Keratinocyte (primary cell): ENCODE measurements around the gene MAGI2. TPM values are rescaled to one million over a fixed set of nuclear protein-coding genes. Genes with fewer than 3 reads are reported as not detected.

ENCODE experiments used
- DNase-seq: peaks from one replicate; pipeline ENCODE4 v3.0.0-alpha.2; 2011; ENCODE audit warnings: low read depth, missing footprints, low spot score
- FAIRE-seq: peaks from 2 replicates; lab custom pipeline; 2011; peaks lifted over from hg19 to GRCh38; lab: Jason Lieb, UNC
- H2AFZ ChIP-seq: 2 replicates; pipeline ENCODE4 v1.6.0; 2012; ENCODE audit warnings: low read length, control low read depth, inconsistent platforms; ENCODE audit not compliant: control insufficient read depth
- H3K27ac ChIP-seq: 2 replicates; pipeline ENCODE4 v1.5.1; 2011; ENCODE audit warnings: low read length; ENCODE audit not compliant: control insufficient read depth, insufficient read depth
- H3K27me3 ChIP-seq: 3 replicates; pipeline ENCODE4 v1.6.0; 2011; ENCODE audit warnings: low read length; ENCODE audit not compliant: control insufficient read depth, insufficient read depth; ENCODE audit errors: extremely low read depth
- H3K36me3 ChIP-seq, 2 experiments: 2 replicates in 1 of 2; 3 replicates in 1 of 2; pipeline ENCODE4 v1.5.1; 2011; ENCODE audit warnings: low read length in 2 of 2, mild to moderate bottlenecking in 1 of 2; ENCODE audit not compliant: control insufficient read depth in 2 of 2, insufficient read depth in 2 of 2; ENCODE audit errors: extremely low read depth in 1 of 2
- H3K4me1 ChIP-seq: 3 replicates; pipeline ENCODE4 v1.5.1; 2011; ENCODE audit warnings: low read length; ENCODE audit not compliant: control insufficient read depth, insufficient read depth; ENCODE audit errors: extremely low read depth
- H3K4me2 ChIP-seq: 3 replicates; pipeline ENCODE4 v1.6.0; 2011; ENCODE audit warnings: low read depth, low read length; ENCODE audit not compliant: control insufficient read depth, insufficient read depth; ENCODE audit errors: extremely low read depth
- H3K4me3 ChIP-seq, 3 experiments: fragments of 200-600 bp in 1 of 3; sonication (generic) in 1 of 3; 2 replicates in 2 of 3; 3 replicates in 1 of 3; pipeline ENCODE4 v1.5.1; 2011 to 2016; ENCODE audit warnings: low read length in 3 of 3, mild to moderate bottlenecking in 3 of 3, control low read depth in 2 of 3, inconsistent platforms in 1 of 3, low read depth in 1 of 3, mixed read lengths in 1 of 3, mixed run types in 1 of 3, moderate library complexity in 1 of 3; ENCODE audit not compliant: control insufficient read depth in 2 of 3, insufficient read depth in 2 of 3; ENCODE audit errors: extremely low read depth in 1 of 3
- H3K79me2 ChIP-seq: 2 replicates; pipeline ENCODE4 v1.6.0; 2012; ENCODE audit warnings: low read length; ENCODE audit not compliant: control insufficient read depth, insufficient read depth
- H3K9ac ChIP-seq: 3 replicates; pipeline ENCODE4 v1.6.0; 2011; ENCODE audit warnings: low read length; ENCODE audit not compliant: control insufficient read depth, insufficient read depth; ENCODE audit errors: extremely low read depth
- H3K9me1 ChIP-seq: 3 replicates; pipeline ENCODE4 v1.6.0; 2011; ENCODE audit warnings: low read length; ENCODE audit not compliant: control insufficient read depth, insufficient read depth; ENCODE audit errors: extremely low read depth
- H3K9me3 ChIP-seq: 2 replicates; pipeline ENCODE4 v1.5.1; 2012; ENCODE audit warnings: low read depth, low read length; ENCODE audit not compliant: control insufficient read depth
- H4K20me1 ChIP-seq: 3 replicates; pipeline ENCODE4 v1.6.0; 2011; ENCODE audit warnings: low read length; ENCODE audit not compliant: control insufficient read depth, insufficient read depth; ENCODE audit errors: extremely low read depth
- EZH2 ChIP-seq: IDR thresholded peaks from one replicate; pipeline ENCODE4 v1.6.1; 2012; ENCODE audit warnings: inconsistent platforms, mild to moderate bottlenecking, low read length, moderate library complexity
- dilution Hi-C: fragments of 300-500 bp; cut with MboI; formaldehyde crosslinking; loops from one replicate; pipeline ENCODE4 v1.7.0; 2020; ENCODE audit warnings: low sequenced_read_pairs; ENCODE audit not compliant: extremely low pct_ligation_motif_present
- polyA plus RNA-seq, 5 experiments: library from polyadenylated mRNA; depleted of rRNA in 3 of 5; stranded (reverse) in 3 of 5; stranded (forward) in 1 of 5; unstranded in 1 of 5; fragments of >200 nt; gene quantifications; 1 replicate in 1 of 5; 2 replicates in 3 of 5; 3 replicates in 1 of 5; pipeline versions ENCODE4 v1.2.1 to v1.2.3, GENCODE V29; 2011 to 2012; ENCODE audit warnings: missing spikeins in 2 of 5, low read depth in 1 of 5, low replicate concordance in 1 of 5
- TF ChIP-seq, protein P1 (sequence below), 3 experiments: IDR thresholded peaks in 1 of 3; conservative IDR thresholded peaks in 1 of 3; optimal IDR thresholded peaks in 1 of 3; 2 replicates in 2 of 3; 3 replicates in 1 of 3; pipeline versions ENCODE3 to v1.5.1; 2011; ENCODE audit warnings: low read length in 3 of 3, mild to moderate bottlenecking in 3 of 3, moderate library complexity in 2 of 3, control low read depth in 1 of 3, inconsistent platforms in 1 of 3; ENCODE audit not compliant: insufficient read depth in 2 of 3; ENCODE audit errors: extremely low read depth in 1 of 3

The MAGI2 gene
- polyA plus RNA-seq, 1 donor (not counting 4 experiments of a cell fraction or from before 2014, with no cell fraction given): 0.07 TPM

GRCh38 chr7:78662939-78663338 is 790.5 kb downstream of the MAGI2 start:
- H4K20me1 ChIP-seq: no peaks in the 10 kb centered on the region
- H3K4me3 ChIP-seq: no peak overlapping the region
- no peak for FAIRE-seq
- H3K79me2 ChIP-seq: no peaks in the 10 kb centered on the region
- H2AFZ ChIP-seq: no peak overlapping the region
- H3K4me2 ChIP-seq: no peak overlapping the region
- dilution Hi-C loops: no loop called here
- no peak overlapping the region for H3K27ac ChIP-seq
- H3K27me3 ChIP-seq: no peaks in the 10 kb centered on the region
- H3K9me1 ChIP-seq: no peaks in the 10 kb centered on the region
- no peak overlapping the region for H3K9ac ChIP-seq
- no peaks in the 10 kb centered on the region for H3K36me3 ChIP-seq
- TF ChIP-seq, protein P1, sequence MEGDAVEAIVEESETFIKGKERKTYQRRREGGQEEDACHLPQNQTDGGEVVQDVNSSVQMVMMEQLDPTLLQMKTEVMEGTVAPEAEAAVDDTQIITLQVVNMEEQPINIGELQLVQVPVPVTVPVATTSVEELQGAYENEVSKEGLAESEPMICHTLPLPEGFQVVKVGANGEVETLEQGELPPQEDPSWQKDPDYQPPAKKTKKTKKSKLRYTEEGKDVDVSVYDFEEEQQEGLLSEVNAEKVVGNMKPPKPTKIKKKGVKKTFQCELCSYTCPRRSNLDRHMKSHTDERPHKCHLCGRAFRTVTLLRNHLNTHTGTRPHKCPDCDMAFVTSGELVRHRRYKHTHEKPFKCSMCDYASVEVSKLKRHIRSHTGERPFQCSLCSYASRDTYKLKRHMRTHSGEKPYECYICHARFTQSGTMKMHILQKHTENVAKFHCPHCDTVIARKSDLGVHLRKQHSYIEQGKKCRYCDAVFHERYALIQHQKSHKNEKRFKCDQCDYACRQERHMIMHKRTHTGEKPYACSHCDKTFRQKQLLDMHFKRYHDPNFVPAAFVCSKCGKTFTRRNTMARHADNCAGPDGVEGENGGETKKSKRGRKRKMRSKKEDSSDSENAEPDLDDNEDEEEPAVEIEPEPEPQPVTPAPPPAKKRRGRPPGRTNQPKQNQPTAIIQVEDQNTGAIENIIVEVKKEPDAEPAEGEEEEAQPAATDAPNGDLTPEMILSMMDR (optimal IDR thresholded peaks at IDR 0.05 in 1 of 3, IDR thresholded peaks at IDR 0.05 in 1 of 3, conservative IDR thresholded peaks at IDR 0.05 in 1 of 3; ENCODE audit: extremely low read depth in 1 of 3, insufficient read depth in 2 of 3, low read length in 3 of 3): no peak
- no peak for TF ChIP-seq EZH2
- no peaks in the 10 kb centered on the region for H3K9me3 ChIP-seq
- H3K4me1 ChIP-seq: no peaks in the 10 kb centered on the region
- DNase-seq: no peak

DNA sequence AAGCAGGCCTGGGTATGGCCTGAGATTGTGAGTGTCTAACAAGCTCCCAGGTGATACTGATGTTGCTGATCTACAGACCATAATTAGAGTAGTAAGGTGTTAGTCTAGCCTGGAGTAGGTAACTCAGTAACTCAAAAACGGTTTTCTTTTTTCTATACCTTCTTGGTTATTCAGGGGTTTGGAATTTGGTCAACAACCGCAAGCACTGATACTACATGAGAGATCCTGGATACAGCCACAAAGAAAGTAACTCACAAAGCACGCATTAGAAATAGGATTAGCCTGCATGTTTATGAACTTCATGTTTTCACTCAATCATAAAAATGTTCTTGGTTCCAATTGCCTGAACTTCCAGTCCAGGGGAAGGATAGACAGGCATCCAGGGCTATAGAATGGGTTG is 803.5 kb downstream of the MAGI2 start:
- H3K9me1 ChIP-seq: no peaks in the 10 kb centered on the region
- H2AFZ ChIP-seq: no peak overlapping the region
- H3K4me3 ChIP-seq: no peak overlapping the region
- no peaks in the 10 kb centered on the region for H3K27me3 ChIP-seq
- H3K4me2 ChIP-seq: no peak overlapping the region
- no peak overlapping the region for H3K9ac ChIP-seq
- DNase-seq: no peak
- dilution Hi-C loops: no loop called here
- H3K4me1 ChIP-seq: no peaks in the 10 kb centered on the region
- TF ChIP-seq, protein P1 (optimal IDR thresholded peaks at IDR 0.05 in 1 of 3, IDR thresholded peaks at IDR 0.05 in 1 of 3, conservative IDR thresholded peaks at IDR 0.05 in 1 of 3; ENCODE audit: extremely low read depth in 1 of 3, insufficient read depth in 2 of 3, low read length in 3 of 3): no peak
- TF ChIP-seq EZH2: no peak
- H3K36me3 ChIP-seq: no peaks in the 10 kb centered on the region
- no peak overlapping the region for H3K27ac ChIP-seq
- no peak for FAIRE-seq
- no peaks in the 10 kb centered on the region for H4K20me1 ChIP-seq
- no peaks in the 10 kb centered on the region for H3K9me3 ChIP-seq
- no peaks in the 10 kb centered on the region for H3K79me2 ChIP-seq
